ENCODE measurements around the gene LUC7L2.

DNA sequence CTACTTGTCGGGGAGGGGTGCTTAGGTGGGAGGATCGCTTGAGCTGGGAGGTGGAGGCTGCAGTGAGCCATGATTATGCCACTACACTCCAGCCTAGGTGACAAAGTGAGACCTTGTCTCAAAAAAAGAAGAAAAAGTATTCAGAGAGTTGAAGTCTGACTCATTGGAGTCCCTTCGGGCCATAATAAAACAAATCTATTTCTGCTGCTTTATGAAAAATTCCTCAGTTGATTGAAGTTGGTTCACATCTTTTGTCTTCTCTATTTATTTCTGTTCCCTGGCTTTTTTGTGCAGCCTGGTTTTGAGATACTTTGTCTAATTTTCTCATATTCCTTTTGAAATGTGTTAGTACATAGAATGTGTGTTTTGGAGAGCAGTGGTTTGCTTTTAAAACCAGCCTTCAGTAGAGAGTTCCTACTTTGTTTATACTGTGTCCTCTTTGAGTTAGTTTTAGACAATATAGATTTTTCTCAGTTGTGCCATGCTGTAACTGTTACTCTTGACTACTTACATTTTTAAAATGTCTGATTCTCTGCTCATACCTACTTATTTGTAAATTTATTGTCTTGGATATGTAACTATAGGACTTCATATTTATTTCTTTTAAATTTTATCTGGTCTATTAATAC lies 36.7 kb downstream of the LUC7L2 start:
- TF ChIP-seq, protein P1, sequence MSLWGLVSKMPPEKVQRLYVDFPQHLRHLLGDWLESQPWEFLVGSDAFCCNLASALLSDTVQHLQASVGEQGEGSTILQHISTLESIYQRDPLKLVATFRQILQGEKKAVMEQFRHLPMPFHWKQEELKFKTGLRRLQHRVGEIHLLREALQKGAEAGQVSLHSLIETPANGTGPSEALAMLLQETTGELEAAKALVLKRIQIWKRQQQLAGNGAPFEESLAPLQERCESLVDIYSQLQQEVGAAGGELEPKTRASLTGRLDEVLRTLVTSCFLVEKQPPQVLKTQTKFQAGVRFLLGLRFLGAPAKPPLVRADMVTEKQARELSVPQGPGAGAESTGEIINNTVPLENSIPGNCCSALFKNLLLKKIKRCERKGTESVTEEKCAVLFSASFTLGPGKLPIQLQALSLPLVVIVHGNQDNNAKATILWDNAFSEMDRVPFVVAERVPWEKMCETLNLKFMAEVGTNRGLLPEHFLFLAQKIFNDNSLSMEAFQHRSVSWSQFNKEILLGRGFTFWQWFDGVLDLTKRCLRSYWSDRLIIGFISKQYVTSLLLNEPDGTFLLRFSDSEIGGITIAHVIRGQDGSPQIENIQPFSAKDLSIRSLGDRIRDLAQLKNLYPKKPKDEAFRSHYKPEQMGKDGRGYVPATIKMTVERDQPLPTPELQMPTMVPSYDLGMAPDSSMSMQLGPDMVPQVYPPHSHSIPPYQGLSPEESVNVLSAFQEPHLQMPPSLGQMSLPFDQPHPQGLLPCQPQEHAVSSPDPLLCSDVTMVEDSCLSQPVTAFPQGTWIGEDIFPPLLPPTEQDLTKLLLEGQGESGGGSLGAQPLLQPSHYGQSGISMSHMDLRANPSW (CRISPR knock-in tag; conservative IDR thresholded peaks at IDR 0.05; ENCODE audit: low read depth) = no peak
- no peak for TF ChIP-seq ZNF263 (CRISPR knock-in tag; IDR thresholded peaks at IDR 0.05; ENCODE audit: low read depth)
- TF ChIP-seq, protein P2, sequence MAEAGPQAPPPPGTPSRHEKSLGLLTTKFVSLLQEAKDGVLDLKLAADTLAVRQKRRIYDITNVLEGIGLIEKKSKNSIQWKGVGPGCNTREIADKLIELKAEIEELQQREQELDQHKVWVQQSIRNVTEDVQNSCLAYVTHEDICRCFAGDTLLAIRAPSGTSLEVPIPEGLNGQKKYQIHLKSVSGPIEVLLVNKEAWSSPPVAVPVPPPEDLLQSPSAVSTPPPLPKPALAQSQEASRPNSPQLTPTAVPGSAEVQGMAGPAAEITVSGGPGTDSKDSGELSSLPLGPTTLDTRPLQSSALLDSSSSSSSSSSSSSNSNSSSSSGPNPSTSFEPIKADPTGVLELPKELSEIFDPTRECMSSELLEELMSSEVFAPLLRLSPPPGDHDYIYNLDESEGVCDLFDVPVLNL (CRISPR knock-in tag; IDR thresholded peaks at IDR 0.05; ENCODE audit: borderline replicate concordance, low read depth) = no peak
